ENCODE data around the gene MAGI1.

MAGI1 gene

DNA sequence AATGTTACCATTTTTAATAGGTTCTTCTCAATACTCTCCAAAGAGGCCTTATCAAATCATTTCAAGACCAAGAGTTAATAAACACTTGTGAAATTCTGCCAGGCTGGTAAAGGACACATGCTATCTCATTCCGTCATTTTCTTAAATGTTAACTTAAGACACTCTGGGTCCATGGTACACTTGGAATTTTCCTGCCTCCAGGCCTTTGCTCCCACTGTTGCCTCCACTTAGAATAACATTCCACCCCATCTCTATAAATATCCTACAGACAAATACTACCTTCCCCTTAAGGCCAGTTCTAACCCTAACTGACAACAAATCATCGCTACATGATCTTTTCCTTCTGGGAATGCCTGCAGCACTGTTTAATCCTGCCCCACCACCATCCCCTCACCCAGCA lies 24.1 kb downstream of the MAGI1 start:
- H3K4me3 ChIP-seq (ENCODE audit: low read length), result no peak overlapping the region
- TF ChIP-seq, protein P1, sequence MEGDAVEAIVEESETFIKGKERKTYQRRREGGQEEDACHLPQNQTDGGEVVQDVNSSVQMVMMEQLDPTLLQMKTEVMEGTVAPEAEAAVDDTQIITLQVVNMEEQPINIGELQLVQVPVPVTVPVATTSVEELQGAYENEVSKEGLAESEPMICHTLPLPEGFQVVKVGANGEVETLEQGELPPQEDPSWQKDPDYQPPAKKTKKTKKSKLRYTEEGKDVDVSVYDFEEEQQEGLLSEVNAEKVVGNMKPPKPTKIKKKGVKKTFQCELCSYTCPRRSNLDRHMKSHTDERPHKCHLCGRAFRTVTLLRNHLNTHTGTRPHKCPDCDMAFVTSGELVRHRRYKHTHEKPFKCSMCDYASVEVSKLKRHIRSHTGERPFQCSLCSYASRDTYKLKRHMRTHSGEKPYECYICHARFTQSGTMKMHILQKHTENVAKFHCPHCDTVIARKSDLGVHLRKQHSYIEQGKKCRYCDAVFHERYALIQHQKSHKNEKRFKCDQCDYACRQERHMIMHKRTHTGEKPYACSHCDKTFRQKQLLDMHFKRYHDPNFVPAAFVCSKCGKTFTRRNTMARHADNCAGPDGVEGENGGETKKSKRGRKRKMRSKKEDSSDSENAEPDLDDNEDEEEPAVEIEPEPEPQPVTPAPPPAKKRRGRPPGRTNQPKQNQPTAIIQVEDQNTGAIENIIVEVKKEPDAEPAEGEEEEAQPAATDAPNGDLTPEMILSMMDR (conservative IDR thresholded peaks at IDR 0.05; ENCODE audit: low read depth, low read length), result no peak
- DNase-seq (ENCODE audit: low read depth), result no peak

- no peak for DNase-seq (ENCODE audit: low read depth)
- TF ChIP-seq, protein P1 (conservative IDR thresholded peaks at IDR 0.05; ENCODE audit: low read depth, low read length), result no peak
- no peak overlapping the region for H3K4me3 ChIP-seq (ENCODE audit: low read length)
These were observed 24.7 kb downstream of the MAGI1 start for GRCh38 chr3:66014056-66014455.

DNA sequence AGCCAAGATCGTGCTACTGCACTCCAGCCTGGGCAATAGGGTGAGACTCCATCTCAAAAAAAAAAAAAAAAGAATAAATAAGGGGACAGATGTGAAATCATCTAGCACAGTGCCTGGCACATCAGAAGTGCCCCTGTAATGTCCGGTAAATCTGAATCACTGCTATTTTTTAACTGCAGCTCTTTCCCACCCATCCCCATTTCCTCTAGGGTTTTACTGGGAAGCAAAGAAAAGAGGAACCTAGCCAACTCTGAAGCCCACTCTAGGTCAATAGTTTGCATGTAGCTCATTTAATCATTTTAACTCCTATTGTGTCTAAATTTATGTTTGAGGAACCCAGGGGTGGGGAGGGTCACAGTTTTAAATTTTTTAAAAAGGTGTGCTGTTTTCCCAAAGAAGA lies 26.0 kb downstream of the MAGI1 start:
- H3K4me3 ChIP-seq (ENCODE audit: low read length), result no peak overlapping the region
- TF ChIP-seq, protein P1 (conservative IDR thresholded peaks at IDR 0.05; ENCODE audit: low read depth, low read length), result no peak
- DNase-seq (ENCODE audit: low read depth), result no peak

GRCh38 chr3:66010739-66011655 lies 27.7 kb downstream of the MAGI1 start:
- no peak for DNase-seq (ENCODE audit: low read depth)
- TF ChIP-seq, protein P1 (conservative IDR thresholded peaks at IDR 0.05; ENCODE audit: low read depth, low read length), result no peak
- H3K4me3 ChIP-seq (ENCODE audit: low read length), result no peak overlapping the region

DNA sequence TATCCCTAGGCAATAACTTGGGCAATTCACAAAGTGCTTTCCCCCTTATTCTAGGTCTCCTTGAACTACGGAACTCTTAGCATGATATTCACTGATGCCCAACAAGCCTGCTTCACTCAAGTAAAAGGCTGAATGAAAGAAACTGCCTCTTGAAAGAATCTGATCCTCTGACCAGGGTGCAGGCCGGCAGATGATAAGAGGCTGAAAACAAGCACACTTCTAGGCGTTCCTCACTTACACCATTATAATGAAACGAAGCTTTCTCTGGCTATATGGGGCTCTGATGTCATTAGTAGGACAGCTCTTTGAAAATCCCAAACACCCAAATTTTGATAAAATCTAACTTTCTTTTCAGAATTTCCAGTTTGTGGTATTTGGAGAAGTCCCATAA lies 28.4 kb downstream of the MAGI1 start:
- TF ChIP-seq, protein P1 (conservative IDR thresholded peaks at IDR 0.05; ENCODE audit: low read depth, low read length), result no peak
- H3K4me3 ChIP-seq (ENCODE audit: low read length), result no peak overlapping the region
- no peak for DNase-seq (ENCODE audit: low read depth)

GRCh38 chr3:66004244-66004643 lies 34.5 kb downstream of the MAGI1 start:
- no peak for DNase-seq (ENCODE audit: low read depth)
- TF ChIP-seq, protein P1 (conservative IDR thresholded peaks at IDR 0.05; ENCODE audit: low read depth, low read length), result no peak
- H3K4me3 ChIP-seq (ENCODE audit: low read length), result no peak overlapping the region

DNA sequence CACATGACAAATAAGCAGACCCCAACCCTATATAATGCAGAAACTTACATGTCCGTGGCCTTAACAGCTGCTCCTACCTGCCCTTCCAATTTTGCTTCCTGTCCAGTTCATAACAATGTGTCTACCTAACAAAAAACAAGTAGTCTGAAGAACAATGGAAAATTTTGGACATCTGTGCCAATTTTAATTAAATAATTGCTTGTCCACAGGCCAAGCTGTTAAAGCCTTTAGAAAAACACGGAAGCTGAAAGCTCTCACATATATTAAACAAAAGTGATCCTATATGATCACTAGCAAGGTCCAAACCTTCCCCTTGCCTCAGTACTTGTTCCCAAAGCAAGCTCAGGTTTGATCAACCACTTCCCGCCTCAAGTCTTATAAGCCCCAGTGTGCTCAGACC lies 37.1 kb downstream of the MAGI1 start:
- TF ChIP-seq, protein P1 (conservative IDR thresholded peaks at IDR 0.05; ENCODE audit: low read depth, low read length), result no peak
- H3K4me3 ChIP-seq (ENCODE audit: low read length), result no peak overlapping the region
- DNase-seq (ENCODE audit: low read depth), result no peak
